DOHH2 (cell line): ENCODE results near the gene ATP8B1.

Experiments
- CTCF ChIP-seq: fragments of 200-600 bp; sonication (generic); IDR thresholded peaks from one replicate; pipeline ENCODE4 v1.5.1; 2014; ENCODE audit warnings: antibody characterized with exemption, mild to moderate bottlenecking, low read depth, low read length; ENCODE audit not compliant: poor library complexity, severe bottlenecking
- EZH2phosphoT487 ChIP-seq: fragments of 200-600 bp; sonication (generic); IDR thresholded peaks from 2 replicates; pipeline ENCODE4 v1.6.1; 2017; ENCODE audit warnings: borderline replicate concordance, mild to moderate bottlenecking, antibody characterized with exemption, low read length, moderate library complexity, mixed read lengths

- TF ChIP-seq CTCF (no peak), EZH2phosphoT487 (no peak)
Observed at GRCh38 chr18:57728941-57729511, 74.1 kb downstream of the ATP8B1 start.
